ENCODE data around the gene LRP3. TPM values are rescaled to one million over a fixed set of nuclear protein-coding genes. Genes with fewer than 3 reads are reported as not detected.

LRP3 gene
- total RNA-seq, 1 donor from 2014 or later: 49.6 TPM

- Mint-ChIP-seq H3K27me3 (no peaks in the 10 kb centered on the region), H3K4me3 (no peak overlapping the region), H3K9me3 (no peaks in the 10 kb centered on the region), H3K27ac (no peak overlapping the region), H3K4me1 (ENCODE audit: unreplicated experiment) (no peaks in the 10 kb centered on the region), H3K36me3 (no peaks in the 10 kb centered on the region)
- TF ChIP-seq, protein P1, sequence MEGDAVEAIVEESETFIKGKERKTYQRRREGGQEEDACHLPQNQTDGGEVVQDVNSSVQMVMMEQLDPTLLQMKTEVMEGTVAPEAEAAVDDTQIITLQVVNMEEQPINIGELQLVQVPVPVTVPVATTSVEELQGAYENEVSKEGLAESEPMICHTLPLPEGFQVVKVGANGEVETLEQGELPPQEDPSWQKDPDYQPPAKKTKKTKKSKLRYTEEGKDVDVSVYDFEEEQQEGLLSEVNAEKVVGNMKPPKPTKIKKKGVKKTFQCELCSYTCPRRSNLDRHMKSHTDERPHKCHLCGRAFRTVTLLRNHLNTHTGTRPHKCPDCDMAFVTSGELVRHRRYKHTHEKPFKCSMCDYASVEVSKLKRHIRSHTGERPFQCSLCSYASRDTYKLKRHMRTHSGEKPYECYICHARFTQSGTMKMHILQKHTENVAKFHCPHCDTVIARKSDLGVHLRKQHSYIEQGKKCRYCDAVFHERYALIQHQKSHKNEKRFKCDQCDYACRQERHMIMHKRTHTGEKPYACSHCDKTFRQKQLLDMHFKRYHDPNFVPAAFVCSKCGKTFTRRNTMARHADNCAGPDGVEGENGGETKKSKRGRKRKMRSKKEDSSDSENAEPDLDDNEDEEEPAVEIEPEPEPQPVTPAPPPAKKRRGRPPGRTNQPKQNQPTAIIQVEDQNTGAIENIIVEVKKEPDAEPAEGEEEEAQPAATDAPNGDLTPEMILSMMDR (conservative IDR thresholded peaks at IDR 0.05): no peak
- DNase-seq (ENCODE audit: extremely low spot score, unreplicated experiment): no peak
Measured at GRCh38 chr19:33251076-33251475, 56.9 kb downstream of the LRP3 start.

- H3K27me3 Mint-ChIP-seq: no peaks in the 10 kb centered on the region
- no peaks in the 10 kb centered on the region for H3K36me3 Mint-ChIP-seq
- H3K4me3 Mint-ChIP-seq: no peak overlapping the region
- TF ChIP-seq, protein P1 (conservative IDR thresholded peaks at IDR 0.05): no peak
- no peak for DNase-seq (ENCODE audit: extremely low spot score, unreplicated experiment)
- no peaks in the 10 kb centered on the region for H3K4me1 Mint-ChIP-seq (ENCODE audit: unreplicated experiment)
- no peaks in the 10 kb centered on the region for H3K9me3 Mint-ChIP-seq
- no peak overlapping the region for H3K27ac Mint-ChIP-seq
Measured at GRCh38 chr19:33251526-33252090, 57.5 kb downstream of the LRP3 start.

GRCh38 chr19:33252418-33252962 lies 58.4 kb downstream of the LRP3 start:
- Mint-ChIP-seq H3K36me3 (no peaks in the 10 kb centered on the region), H3K9me3 (no peaks in the 10 kb centered on the region), H3K27me3 (no peaks in the 10 kb centered on the region), H3K4me3 (no peak overlapping the region), H3K27ac (no peak overlapping the region), H3K4me1 (ENCODE audit: unreplicated experiment) (no peaks in the 10 kb centered on the region)
- TF ChIP-seq, protein P1 (conservative IDR thresholded peaks at IDR 0.05): no peak
- DNase-seq (ENCODE audit: extremely low spot score, unreplicated experiment): no peak

DNA sequence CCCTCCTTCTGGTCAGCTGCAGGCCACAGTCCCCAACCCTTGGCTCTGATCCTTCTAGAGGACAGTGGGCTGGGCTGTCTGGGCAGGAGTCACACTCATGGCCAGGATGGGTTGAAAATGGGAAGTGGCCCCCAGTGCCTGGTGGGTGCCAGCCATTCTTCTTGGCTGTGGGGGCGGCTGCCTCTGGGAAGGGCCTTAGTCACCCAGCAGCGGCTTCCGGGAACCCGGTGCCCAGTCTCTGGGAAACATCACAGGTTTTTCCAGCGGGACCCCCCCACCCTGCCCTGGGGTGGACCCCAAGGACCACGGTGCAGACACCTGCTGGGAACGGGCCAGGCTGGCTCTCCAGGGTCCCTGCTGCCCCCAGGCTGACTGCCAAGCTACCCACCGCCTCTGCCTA lies 58.8 kb downstream of the LRP3 start:
- Mint-ChIP-seq H3K9me3 (no peaks in the 10 kb centered on the region), H3K4me1 (ENCODE audit: unreplicated experiment) (no peaks in the 10 kb centered on the region), H3K4me3 (no peak overlapping the region)

DNA sequence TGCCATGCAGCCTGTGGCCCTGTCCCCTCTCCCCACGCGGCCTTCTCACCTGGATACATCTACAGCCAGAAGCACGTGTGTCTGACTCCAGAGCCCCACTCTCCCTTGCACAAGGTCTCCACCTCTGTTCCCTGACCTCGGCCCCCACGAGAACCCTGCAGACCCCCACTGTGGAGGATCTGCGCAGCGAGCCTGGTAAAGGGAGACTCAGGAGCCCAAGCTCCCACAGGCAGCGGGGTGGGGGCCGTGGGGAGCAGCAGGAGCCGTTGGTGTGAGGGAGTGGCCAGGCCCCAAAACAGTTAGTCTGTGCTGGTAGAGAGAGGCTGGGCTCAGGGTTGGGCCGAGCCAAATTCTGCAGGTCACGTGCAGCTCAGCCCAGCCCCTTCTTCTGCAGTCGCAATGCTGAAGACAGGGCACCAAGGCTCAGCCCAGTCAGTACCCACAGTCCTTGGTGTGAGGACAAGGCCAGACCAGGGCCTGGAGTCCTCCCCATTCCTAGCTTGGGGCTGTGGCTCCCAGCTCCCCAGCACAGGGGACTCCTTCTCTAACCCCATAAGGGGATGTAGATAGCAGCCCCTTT lies 60.2 kb downstream of the LRP3 start:
- H3K27ac Mint-ChIP-seq: no peak overlapping the region
- no peaks in the 10 kb centered on the region for H3K27me3 Mint-ChIP-seq
- no peak for DNase-seq (ENCODE audit: extremely low spot score, unreplicated experiment)
- no peak overlapping the region for H3K4me3 Mint-ChIP-seq
- H3K9me3 Mint-ChIP-seq: no peaks in the 10 kb centered on the region
- TF ChIP-seq, protein P1 (conservative IDR thresholded peaks at IDR 0.05): no peak
- no peaks in the 10 kb centered on the region for H3K4me1 Mint-ChIP-seq (ENCODE audit: unreplicated experiment)
- H3K36me3 Mint-ChIP-seq: no peaks in the 10 kb centered on the region

More for the DNA sequence above, 58.8 kb downstream of the LRP3 start:
- DNase-seq (ENCODE audit: extremely low spot score, unreplicated experiment): no peak
- Mint-ChIP-seq H3K27ac (no peak overlapping the region), H3K27me3 (no peaks in the 10 kb centered on the region), H3K36me3 (no peaks in the 10 kb centered on the region)
- TF ChIP-seq, protein P1 (conservative IDR thresholded peaks at IDR 0.05): no peak
